GM18507 (cell line): Measurements from ENCODE around the gene DAB1.

ENCODE experiments used
- DNase-seq: peaks from one replicate; pipeline ENCODE4 v3.0.0; 2011; ENCODE audit warnings: low read depth; ENCODE audit not compliant: insufficient read length; ENCODE audit errors: extremely low spot score
- FAIRE-seq: peaks from 2 replicates; lab custom pipeline; 2011; peaks lifted over from hg19 to GRCh38; lab: Jason Lieb, UNC

The DAB1 gene

DNA sequence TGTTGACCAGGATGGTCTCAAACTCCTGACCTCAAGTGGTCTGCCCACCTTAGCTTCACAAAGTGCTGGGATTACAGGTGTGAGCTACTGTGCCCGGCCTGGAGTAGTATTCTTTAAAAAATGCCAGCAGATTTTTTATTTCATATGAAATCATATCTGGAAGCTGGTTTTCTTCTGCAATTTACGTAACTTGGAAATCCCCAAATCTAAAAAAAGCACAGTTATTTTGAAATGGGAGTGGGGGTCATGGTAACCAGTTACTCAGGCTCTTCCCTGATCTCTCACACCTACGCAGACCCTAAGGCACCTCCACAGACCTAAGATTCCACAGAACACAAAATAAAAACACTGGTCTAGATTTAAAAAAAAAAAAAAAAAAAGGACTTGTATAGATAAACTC lies 219.8 kb downstream of the DAB1 start:
- FAIRE-seq (no peak), DNase-seq (no peak)

DNA sequence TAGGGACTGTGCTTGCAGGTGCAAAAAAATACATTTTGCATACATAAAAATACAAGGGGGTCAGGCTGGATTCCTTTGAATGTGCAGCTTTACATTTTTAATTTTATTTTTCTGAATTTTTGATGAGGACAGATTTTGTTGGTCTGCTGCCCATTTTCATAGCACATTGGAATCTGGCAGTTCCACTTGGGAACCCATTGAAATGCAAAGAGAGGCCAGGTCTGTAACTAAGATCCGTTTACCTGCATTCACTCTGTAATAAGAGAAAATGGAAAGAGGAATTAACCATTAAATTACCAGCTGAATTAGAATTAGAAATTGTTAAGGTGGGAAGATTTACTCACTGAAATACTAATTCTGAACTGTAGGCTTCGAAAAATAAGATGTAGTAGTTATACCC lies 221.6 kb downstream of the DAB1 start:
- DNase-seq, result no peak
- no peak for FAIRE-seq

DNA sequence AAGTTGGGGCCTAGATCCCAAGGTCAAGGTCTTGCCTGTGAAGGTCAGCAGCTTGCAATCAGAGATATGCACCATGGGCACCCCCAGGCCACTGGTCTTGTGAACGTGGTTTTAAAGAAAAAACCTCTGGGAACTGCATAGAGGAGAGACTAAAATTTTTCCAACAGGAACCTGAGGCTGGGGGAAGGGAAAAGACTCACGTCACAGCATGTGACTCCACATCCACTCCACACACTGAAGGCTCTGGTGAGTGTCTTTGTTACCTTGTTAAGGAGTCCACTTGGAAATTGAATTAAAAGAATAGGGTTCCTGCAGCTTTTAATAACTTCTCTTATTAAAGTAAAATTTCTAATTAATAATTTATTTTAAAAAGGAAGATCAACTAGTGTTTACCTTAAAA lies 224.9 kb downstream of the DAB1 start:
- no peak for DNase-seq
- no peak for FAIRE-seq

- FAIRE-seq (no peak), DNase-seq (no peak)
Observed at GRCh38 chr1:57195436-57195941, 228.4 kb downstream of the DAB1 start.

DNA sequence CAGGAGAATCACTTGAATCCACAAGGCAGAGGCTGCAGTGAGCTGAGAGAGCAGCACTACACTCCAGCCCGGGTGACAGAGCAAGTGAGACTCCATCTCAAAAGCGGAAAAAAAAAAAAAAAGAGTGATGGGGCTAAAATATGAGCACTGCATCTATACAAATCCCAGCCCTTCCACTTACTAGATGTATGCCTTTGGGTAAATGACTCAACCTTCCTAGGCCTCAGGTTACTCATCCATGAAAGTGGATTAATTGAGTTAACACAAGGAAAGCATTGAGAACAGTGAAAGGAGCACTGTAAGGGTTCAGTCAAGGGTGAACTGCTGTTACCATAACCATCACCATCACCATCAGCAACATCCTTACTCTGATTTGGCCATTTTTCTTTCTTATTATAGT lies 231.6 kb downstream of the DAB1 start:
- no peak for DNase-seq
- no peak for FAIRE-seq

GRCh38 chr1:57190898-57191297 lies 233.0 kb downstream of the DAB1 start:
- no peak for DNase-seq
- no peak for FAIRE-seq

- DNase-seq, result no peak
- FAIRE-seq, result no peak
Observed at GRCh38 chr1:57188168-57188567, 235.7 kb downstream of the DAB1 start.

- no peak for FAIRE-seq
- DNase-seq, result no peak
Observed at GRCh38 chr1:57186455-57186854, 237.4 kb downstream of the DAB1 start.

- FAIRE-seq, result no peak
Observed at GRCh38 chr1:57179001-57179400, 244.9 kb downstream of the DAB1 start.

DNA sequence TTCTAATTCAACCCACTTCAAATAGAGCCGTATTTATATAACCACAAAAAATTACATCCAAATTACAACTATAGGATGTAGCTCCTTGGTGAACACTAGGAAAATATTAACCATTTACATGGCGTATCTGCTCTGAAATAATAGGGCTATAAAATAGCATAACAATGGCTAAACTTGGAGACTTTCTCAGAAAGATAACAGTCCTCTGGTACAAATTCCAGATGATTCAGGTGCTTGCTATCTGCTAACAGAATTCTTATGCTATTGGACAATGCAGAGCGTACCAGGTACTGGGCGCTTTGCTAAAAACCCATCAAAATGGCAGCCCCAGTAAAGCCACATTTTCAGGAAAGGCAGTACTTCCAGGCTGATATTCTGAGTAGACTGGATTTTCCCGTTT lies 248.4 kb downstream of the DAB1 start:
- no peak for DNase-seq
- FAIRE-seq, result no peak

More at GRCh38 chr1:57179001-57179400, 244.9 kb downstream of the DAB1 start:
- DNase-seq, result no peak

GRCh38 chr1:57172040-57172439 lies 251.8 kb downstream of the DAB1 start:
- DNase-seq (no peak), FAIRE-seq (no peak)

DNA sequence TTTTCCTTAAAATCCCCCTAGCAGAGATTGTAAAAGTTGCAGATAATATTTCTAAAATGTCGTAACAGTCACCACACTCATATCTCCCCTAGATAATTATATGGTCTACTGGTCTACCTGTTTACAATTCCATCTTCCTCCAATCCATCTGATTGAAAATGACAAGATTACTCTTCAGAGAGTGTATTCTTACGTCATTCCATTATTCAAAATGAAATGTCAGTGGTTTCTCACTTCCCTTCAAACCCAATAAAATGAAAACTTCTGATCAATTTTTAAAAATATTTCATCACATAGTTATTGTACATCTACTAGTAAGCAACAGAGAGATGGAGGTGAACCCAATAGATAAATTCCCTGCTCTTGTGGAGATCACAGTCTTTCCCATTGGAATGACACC lies 255.9 kb downstream of the DAB1 start:
- DNase-seq, result no peak
- no peak for FAIRE-seq

GRCh38 chr1:57165546-57165945 lies 258.3 kb downstream of the DAB1 start:
- DNase-seq, result no peak
- FAIRE-seq, result no peak

DNA sequence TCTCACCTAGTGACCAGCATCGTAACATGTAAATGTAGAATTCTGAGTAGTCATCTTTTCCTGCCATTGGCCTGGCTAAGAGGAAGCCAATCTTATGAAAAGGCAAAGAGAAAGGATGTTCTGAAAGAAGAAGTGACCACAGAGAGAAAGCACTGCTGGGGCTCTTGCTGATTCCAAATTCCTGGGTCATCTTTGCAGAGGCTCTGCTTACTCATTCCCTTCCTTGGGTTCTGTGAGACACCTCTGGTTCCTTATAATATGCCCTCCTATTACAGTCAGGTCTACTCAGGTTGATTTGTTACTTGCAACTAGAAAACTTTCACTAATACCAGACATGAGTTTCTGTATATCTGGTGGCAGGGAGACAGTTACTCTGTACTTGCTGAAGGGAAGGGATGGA lies 259.3 kb downstream of the DAB1 start:
- DNase-seq (no peak), FAIRE-seq (no peak)

DNA sequence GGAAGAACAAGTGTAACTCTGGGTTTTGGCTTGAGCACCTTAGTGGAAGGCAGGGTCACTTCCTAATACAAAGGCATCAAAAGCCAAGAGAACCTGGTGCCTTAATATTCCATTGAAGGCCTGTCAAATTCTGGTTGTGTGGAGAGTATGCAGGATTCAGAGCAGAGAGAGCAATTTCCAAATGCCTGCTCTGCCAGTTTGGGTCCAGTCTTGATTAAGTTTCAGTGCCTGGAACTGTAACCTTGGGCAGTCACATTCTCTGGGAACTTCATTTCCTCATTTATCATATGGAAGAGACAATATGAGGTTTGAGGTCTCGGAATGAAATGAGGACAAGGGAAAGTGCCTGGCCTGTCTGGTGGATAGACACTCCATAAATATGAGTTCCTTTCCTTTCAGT lies 260.1 kb downstream of the DAB1 start:
- DNase-seq (no peak), FAIRE-seq (no peak)

DNA sequence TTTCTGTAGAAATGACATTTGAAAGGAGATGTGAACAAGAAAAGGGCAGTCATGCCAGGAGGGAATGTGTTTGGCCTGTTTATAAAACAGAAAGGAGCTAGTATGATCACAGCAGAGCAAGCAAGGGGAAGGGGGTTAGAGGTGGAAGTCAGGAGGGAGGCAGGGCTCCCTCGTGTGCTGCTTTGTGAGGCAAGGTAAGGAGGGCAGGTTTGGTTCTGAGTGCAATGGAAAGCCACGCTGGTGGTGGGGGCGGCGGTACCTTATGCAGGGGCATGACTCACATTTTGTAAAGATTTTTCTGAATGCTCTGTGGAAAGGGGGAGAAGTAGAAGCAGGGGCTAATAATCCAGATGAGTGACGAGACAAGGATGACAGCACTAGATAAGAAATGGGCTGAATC lies 260.5 kb downstream of the DAB1 start:
- DNase-seq (no peak), FAIRE-seq (no peak)

GRCh38 chr1:57162607-57163261 lies 261.1 kb downstream of the DAB1 start:
- no peak for FAIRE-seq

GRCh38 chr1:57160594-57160993 lies 263.3 kb downstream of the DAB1 start:
- no peak for FAIRE-seq

More at GRCh38 chr1:57162607-57163261, 261.1 kb downstream of the DAB1 start:
- no peak for DNase-seq

DNA sequence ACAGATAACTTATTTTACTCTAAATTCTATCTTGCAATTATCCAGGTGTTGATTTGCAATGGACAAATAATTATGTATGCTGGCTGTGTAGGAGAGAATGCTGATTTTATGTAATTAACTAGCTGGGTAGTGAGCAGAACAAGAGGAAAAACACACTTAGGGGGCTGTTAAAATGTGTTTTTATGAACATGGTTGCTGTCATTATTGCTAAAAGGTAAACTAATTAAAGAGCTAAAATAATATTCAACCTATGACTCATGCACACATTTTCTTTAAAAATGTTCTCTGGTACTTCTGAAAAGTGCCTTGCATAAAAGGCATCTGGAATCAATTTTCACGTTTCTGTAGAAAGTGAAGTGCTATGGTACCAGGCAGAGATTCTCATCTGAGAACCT lies 265.3 kb downstream of the DAB1 start:
- no peak for FAIRE-seq
- DNase-seq, result no peak

More at GRCh38 chr1:57160594-57160993, 263.3 kb downstream of the DAB1 start:
- DNase-seq, result no peak

GRCh38 chr1:57157818-57158603 lies 265.8 kb downstream of the DAB1 start:
- FAIRE-seq, result no peak
- DNase-seq, result no peak

- DNase-seq, result no peak
- no peak for FAIRE-seq
Observed at GRCh38 chr1:57156907-57157306, 267.0 kb downstream of the DAB1 start.
